Measurements from ENCODE around the gene PAM16.

The PAM16 gene

GRCh38 chr16:4365014-4365406 is 13.9 kb upstream of the PAM16 start:
- ChIA-PET CTCF (interaction anchor here (1.0 to 3.1 kb wide), 5 partner anchors 13 to 56 kb away, joined by 3 to 21 read pairs (median 3); partner anchors contain the start of gene PAM16), POLR2A (interaction anchor here (0.6 kb wide), 1 partner anchor 733 kb away, joined by 3 read pairs; the partner anchor contains the start of gene EEF2KMT)
- peak; percentile 48 for DNase-seq (ENCODE audit: extremely low spot score)
- TF ChIP-seq CTCF (IDR thresholded peaks at IDR 0.05; ENCODE audit: control extremely low read depth, extremely low read depth, low read depth, missing control alignments), result no peak

- no peak for TF ChIP-seq CTCF (IDR thresholded peaks at IDR 0.05; ENCODE audit: control extremely low read depth, extremely low read depth, low read depth, missing control alignments)
- ChIA-PET POLR2A (interaction anchor here (0.6 kb wide), 1 partner anchor 734 kb away, joined by 3 read pairs; the partner anchor contains the start of gene EEF2KMT), CTCF (interaction anchor here (1.0 to 3.1 kb wide), 4 partner anchors 14 to 55 kb away, joined by 3 to 21 read pairs (median 3); no protein-coding TSS in a partner anchor)
- no peak for DNase-seq (ENCODE audit: extremely low spot score)
Measured at GRCh38 chr16:4364196-4365013, 13.3 kb upstream of the PAM16 start.

GRCh38 chr16:4362476-4363135 is 11.5 kb upstream of the PAM16 start:
- TF ChIP-seq CTCF (IDR thresholded peaks at IDR 0.05; ENCODE audit: control extremely low read depth, extremely low read depth, low read depth, missing control alignments), result no peak
- ChIA-PET CTCF (interaction anchor here (1.1 to 5.2 kb wide), 2 partner anchors 9 to 40 kb away, joined by 3 to 64 read pairs; no protein-coding TSS in a partner anchor), POLR2A (no interaction called here)
- no peak for DNase-seq (ENCODE audit: extremely low spot score)

- POLR2A ChIA-PET, result no interaction called here
- no peak for TF ChIP-seq CTCF (IDR thresholded peaks at IDR 0.05; ENCODE audit: control extremely low read depth, extremely low read depth, low read depth, missing control alignments)
- CTCF ChIA-PET, result interaction anchor here (5.2 kb wide), 1 partner anchor 41 kb away, joined by 64 read pairs; no protein-coding TSS in a partner anchor
- DNase-seq (ENCODE audit: extremely low spot score), result no peak
Measured at GRCh38 chr16:4361944-4362311, 10.8 kb upstream of the PAM16 start.

- POLR2A ChIA-PET, result no interaction called here
- DNase-seq (ENCODE audit: extremely low spot score), result no peak
- CTCF ChIA-PET, result interaction anchor here (1.2 to 5.2 kb wide), 3 partner anchors 10 to 42 kb away, joined by 5 to 64 read pairs (median 8); partner anchors contain the start of gene PAM16
- TF ChIP-seq CTCF (IDR thresholded peaks at IDR 0.05; ENCODE audit: control extremely low read depth, extremely low read depth, low read depth, missing control alignments), result no peak
Measured at GRCh38 chr16:4361033-4361943, 10.2 kb upstream of the PAM16 start.
